Measurements from ENCODE around the gene KCNN3.

The KCNN3 gene

GRCh38 chr1:154769193-154769895 is 100.7 kb downstream of the KCNN3 start:
- peaks cover 0 to 3% (median 3%) of the 10 kb centered on the region in 5 donors for H3K4me1 ChIP-seq (ENCODE audit: control insufficient read depth in 5 of 5, insufficient read depth in 5 of 5, low read length in 5 of 5)
- no peaks in the 10 kb centered on the region for H3K9me3 ChIP-seq (ENCODE audit: control insufficient read depth in 5 of 5, low read length in 5 of 5)
- H3K36me3 ChIP-seq (ENCODE audit: control insufficient read depth in 5 of 5, insufficient read depth in 5 of 5, low read length in 5 of 5) = no peaks in the 10 kb centered on the region
- peaks cover 0 to 9% (median 6%) of the 10 kb centered on the region in 5 donors for H3K27me3 ChIP-seq (ENCODE audit: control insufficient read depth in 5 of 5, insufficient read depth in 4 of 5, low read length in 5 of 5)
- H3K4me3 ChIP-seq (ENCODE audit: low read depth in 1 of 5, low read length in 5 of 5) = no peak overlapping the region
- H3K9ac ChIP-seq (ENCODE audit: low read length in 5 of 5) = no peak overlapping the region
- no peak overlapping the region for H3K27ac ChIP-seq (ENCODE audit: low read depth, low read length)

DNA sequence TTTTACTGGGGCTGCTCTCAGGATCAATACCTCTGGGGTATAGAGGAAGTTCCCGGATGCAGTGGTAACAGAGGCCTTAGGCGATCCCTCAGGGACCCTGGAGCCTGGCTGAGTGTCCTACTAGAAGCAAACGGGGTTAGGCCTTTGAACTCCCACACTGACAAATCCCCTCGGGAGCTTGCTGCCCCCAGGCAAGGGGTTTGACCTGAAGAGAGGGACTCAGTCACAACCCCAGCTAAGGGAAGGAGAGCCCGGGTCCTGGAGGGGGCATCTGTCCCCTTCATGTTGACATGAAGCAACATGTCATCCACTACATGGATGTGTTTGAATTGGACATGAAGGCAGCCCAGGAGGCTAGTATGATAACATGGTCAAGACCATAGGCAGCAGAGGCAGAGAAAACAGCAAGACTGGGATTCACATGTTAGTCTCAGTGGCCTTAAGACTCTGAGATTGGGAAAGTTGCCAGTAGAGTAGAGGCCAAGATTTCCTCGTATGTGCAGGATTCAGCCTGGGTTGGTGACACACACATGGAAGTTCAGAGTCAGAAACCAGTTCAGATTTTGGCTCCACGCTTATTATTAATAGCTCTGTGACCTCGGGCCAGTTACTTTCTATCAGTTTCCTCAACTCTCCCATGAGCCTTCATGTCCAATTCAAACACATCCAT is 101.5 kb downstream of the KCNN3 start:
- H3K27me3 ChIP-seq (ENCODE audit: control insufficient read depth in 5 of 5, insufficient read depth in 4 of 5, low read length in 5 of 5) = peaks cover 1 to 9% (median 3%) of the 10 kb centered on the region in 5 donors
- H3K27ac ChIP-seq (ENCODE audit: low read depth, low read length) = no peak overlapping the region
- peaks cover 0 to 3% (median 3%) of the 10 kb centered on the region in 5 donors for H3K4me1 ChIP-seq (ENCODE audit: control insufficient read depth in 5 of 5, insufficient read depth in 5 of 5, low read length in 5 of 5)
- H3K9me3 ChIP-seq (ENCODE audit: control insufficient read depth in 5 of 5, low read length in 5 of 5) = no peaks in the 10 kb centered on the region
- no peaks in the 10 kb centered on the region for H3K36me3 ChIP-seq (ENCODE audit: control insufficient read depth in 5 of 5, insufficient read depth in 5 of 5, low read length in 5 of 5)
- H3K9ac ChIP-seq (ENCODE audit: low read length in 5 of 5) = no peak overlapping the region
- no peak overlapping the region for H3K4me3 ChIP-seq (ENCODE audit: low read depth in 1 of 5, low read length in 5 of 5)

GRCh38 chr1:154767315-154768240 is 102.5 kb downstream of the KCNN3 start:
- H3K4me1 ChIP-seq (ENCODE audit: control insufficient read depth in 5 of 5, insufficient read depth in 5 of 5, low read length in 5 of 5) = peaks cover 0 to 3% (median 3%) of the 10 kb centered on the region in 5 donors
- H3K4me3 ChIP-seq (ENCODE audit: low read depth in 1 of 5, low read length in 5 of 5) = no peak overlapping the region
- H3K27me3 ChIP-seq (ENCODE audit: control insufficient read depth in 5 of 5, insufficient read depth in 4 of 5, low read length in 5 of 5) = peaks cover 0 to 7% (median 4%) of the 10 kb centered on the region in 5 donors
- H3K36me3 ChIP-seq (ENCODE audit: control insufficient read depth in 5 of 5, insufficient read depth in 5 of 5, low read length in 5 of 5) = no peaks in the 10 kb centered on the region
- no peak overlapping the region for H3K9ac ChIP-seq (ENCODE audit: low read length in 5 of 5)
- H3K27ac ChIP-seq (ENCODE audit: low read depth, low read length) = no peak overlapping the region
- no peaks in the 10 kb centered on the region for H3K9me3 ChIP-seq (ENCODE audit: control insufficient read depth in 5 of 5, low read length in 5 of 5)

DNA sequence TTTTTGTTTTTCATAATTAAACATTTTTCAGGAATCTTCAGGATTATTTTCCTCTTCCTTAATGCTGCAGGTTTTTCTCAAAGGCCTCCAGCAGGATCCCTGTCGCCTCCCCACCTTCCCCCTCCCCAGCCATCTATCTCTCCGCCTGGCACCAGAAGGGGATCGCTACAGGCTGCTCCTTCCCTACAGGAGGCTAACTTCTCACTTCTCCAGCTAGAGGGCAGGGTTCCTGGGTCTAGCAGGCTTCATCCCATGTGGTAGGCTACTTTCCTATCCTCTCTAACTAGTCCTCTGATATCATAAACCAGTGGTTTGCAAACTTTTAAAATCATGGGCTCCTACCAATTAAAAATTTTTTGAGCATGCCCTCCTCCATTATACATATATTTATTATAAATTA is 104.1 kb downstream of the KCNN3 start:
- no peak overlapping the region for H3K9ac ChIP-seq (ENCODE audit: low read length in 5 of 5)

GRCh38 chr1:154764773-154765172 is 105.3 kb downstream of the KCNN3 start:
- Histone ChIP-seq H3K9ac (ENCODE audit: low read length in 5 of 5) (no peak overlapping the region), H3K27ac (ENCODE audit: low read depth, low read length) (no peak overlapping the region), H3K9me3 (ENCODE audit: control insufficient read depth in 5 of 5, low read length in 5 of 5) (no peaks in the 10 kb centered on the region), H3K4me3 (ENCODE audit: low read depth in 1 of 5, low read length in 5 of 5) (no peak overlapping the region), H3K27me3 (ENCODE audit: control insufficient read depth in 5 of 5, insufficient read depth in 4 of 5, low read length in 5 of 5) (peaks cover 0 to 13% (median 3%) of the 10 kb centered on the region in 5 donors), H3K4me1 (ENCODE audit: control insufficient read depth in 5 of 5, insufficient read depth in 5 of 5, low read length in 5 of 5) (peaks cover 0 to 13% (median 12%) of the 10 kb centered on the region in 5 donors), H3K36me3 (ENCODE audit: control insufficient read depth in 5 of 5, insufficient read depth in 5 of 5, low read length in 5 of 5) (no peaks in the 10 kb centered on the region)

More for the DNA sequence above, 104.1 kb downstream of the KCNN3 start:
- Histone ChIP-seq H3K4me1 (ENCODE audit: control insufficient read depth in 5 of 5, insufficient read depth in 5 of 5, low read length in 5 of 5) (peaks cover 0 to 3% (median 3%) of the 10 kb centered on the region in 5 donors), H3K4me3 (ENCODE audit: low read depth in 1 of 5, low read length in 5 of 5) (no peak overlapping the region), H3K36me3 (ENCODE audit: control insufficient read depth in 5 of 5, insufficient read depth in 5 of 5, low read length in 5 of 5) (no peaks in the 10 kb centered on the region), H3K9me3 (ENCODE audit: control insufficient read depth in 5 of 5, low read length in 5 of 5) (no peaks in the 10 kb centered on the region), H3K27ac (ENCODE audit: low read depth, low read length) (no peak overlapping the region), H3K27me3 (ENCODE audit: control insufficient read depth in 5 of 5, insufficient read depth in 4 of 5, low read length in 5 of 5) (peaks cover 0 to 8% (median 0%) of the 10 kb centered on the region in 5 donors)

GRCh38 chr1:154764181-154764580 is 105.9 kb downstream of the KCNN3 start:
- H3K27ac ChIP-seq (ENCODE audit: low read depth, low read length) = no peak overlapping the region
- H3K36me3 ChIP-seq (ENCODE audit: control insufficient read depth in 5 of 5, insufficient read depth in 5 of 5, low read length in 5 of 5) = no peaks in the 10 kb centered on the region
- H3K9ac ChIP-seq (ENCODE audit: low read length in 5 of 5) = no peak overlapping the region
- H3K9me3 ChIP-seq (ENCODE audit: control insufficient read depth in 5 of 5, low read length in 5 of 5) = no peaks in the 10 kb centered on the region
- peaks cover 0 to 17% (median 12%) of the 10 kb centered on the region in 5 donors for H3K4me1 ChIP-seq (ENCODE audit: control insufficient read depth in 5 of 5, insufficient read depth in 5 of 5, low read length in 5 of 5)
- peaks cover 0 to 13% (median 6%) of the 10 kb centered on the region in 5 donors for H3K27me3 ChIP-seq (ENCODE audit: control insufficient read depth in 5 of 5, insufficient read depth in 4 of 5, low read length in 5 of 5)
- H3K4me3 ChIP-seq (ENCODE audit: low read depth in 1 of 5, low read length in 5 of 5) = no peak overlapping the region

DNA sequence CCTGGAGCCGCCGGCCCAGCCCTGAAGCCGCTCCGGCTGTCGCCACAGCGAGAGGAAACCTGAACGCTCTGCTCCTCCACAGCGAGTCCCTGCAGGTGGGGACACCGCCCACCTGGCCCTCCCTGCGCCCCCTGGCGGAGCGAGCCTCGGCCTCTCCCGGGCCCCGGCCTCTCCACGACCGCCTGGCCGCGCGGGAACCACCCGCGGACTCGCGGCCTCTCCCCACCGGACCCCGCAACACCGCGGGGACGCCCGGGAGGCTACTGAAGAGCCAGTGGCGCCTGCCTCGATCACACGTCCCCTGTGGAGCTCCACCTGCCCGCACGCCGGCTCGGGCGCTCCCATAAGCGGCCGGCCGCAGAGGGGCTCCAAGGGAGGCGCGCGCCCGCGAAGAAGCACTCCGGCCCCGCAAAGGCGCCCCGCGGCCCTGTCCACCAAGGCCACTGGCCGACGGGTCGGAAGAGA is 109.6 kb downstream of the KCNN3 start:
- no peaks in the 10 kb centered on the region for H3K36me3 ChIP-seq (ENCODE audit: control insufficient read depth in 5 of 5, insufficient read depth in 5 of 5, low read length in 5 of 5)
- H3K4me1 ChIP-seq (ENCODE audit: control insufficient read depth in 5 of 5, insufficient read depth in 5 of 5, low read length in 5 of 5) = peaks cover 0 to 17% (median 8%) of the 10 kb centered on the region in 5 donors
- no peak overlapping the region for H3K27ac ChIP-seq (ENCODE audit: low read depth, low read length)
- peak overlapping the region in 4 of 5 donors; percentile 14 to 56 (median 30) for H3K4me3 ChIP-seq (ENCODE audit: low read depth in 1 of 5, low read length in 5 of 5)
- H3K9ac ChIP-seq (ENCODE audit: low read length in 5 of 5) = peak overlapping the region in 1 of 5 donors; percentile 41
- no peaks in the 10 kb centered on the region for H3K9me3 ChIP-seq (ENCODE audit: control insufficient read depth in 5 of 5, low read length in 5 of 5)
- H3K27me3 ChIP-seq (ENCODE audit: control insufficient read depth in 5 of 5, insufficient read depth in 4 of 5, low read length in 5 of 5) = peaks cover 0 to 13% (median 7%) of the 10 kb centered on the region in 5 donors

DNA sequence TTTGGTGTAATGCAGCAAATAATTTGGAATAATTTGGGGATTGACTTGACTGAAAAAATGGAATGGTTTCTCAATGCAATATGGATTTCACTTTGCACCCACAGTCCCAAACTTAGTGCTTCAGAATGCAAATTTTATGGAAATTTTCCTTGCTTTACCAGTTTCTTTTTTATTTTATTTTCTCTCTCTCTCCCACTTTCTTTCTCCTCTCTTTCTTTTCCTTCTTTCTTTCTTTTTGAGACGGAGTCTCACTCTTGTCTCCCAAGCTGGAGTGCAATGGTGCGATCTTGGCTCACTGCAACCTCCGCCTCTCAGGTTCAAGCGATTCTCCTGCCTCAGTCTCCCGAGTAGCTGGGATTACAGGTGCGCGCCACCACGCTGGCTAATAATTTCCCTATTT is 110.3 kb downstream of the KCNN3 start:
- H3K4me3 ChIP-seq (ENCODE audit: low read depth in 1 of 5, low read length in 5 of 5) = no peak overlapping the region
- no peak overlapping the region for H3K27ac ChIP-seq (ENCODE audit: low read depth, low read length)
- no peaks in the 10 kb centered on the region for H3K36me3 ChIP-seq (ENCODE audit: control insufficient read depth in 5 of 5, insufficient read depth in 5 of 5, low read length in 5 of 5)
- H3K9ac ChIP-seq (ENCODE audit: low read length in 5 of 5) = no peak overlapping the region
- H3K9me3 ChIP-seq (ENCODE audit: control insufficient read depth in 5 of 5, low read length in 5 of 5) = no peaks in the 10 kb centered on the region
- peaks cover 0 to 17% (median 8%) of the 10 kb centered on the region in 5 donors for H3K4me1 ChIP-seq (ENCODE audit: control insufficient read depth in 5 of 5, insufficient read depth in 5 of 5, low read length in 5 of 5)
- H3K27me3 ChIP-seq (ENCODE audit: control insufficient read depth in 5 of 5, insufficient read depth in 4 of 5, low read length in 5 of 5) = peaks cover 0 to 15% (median 7%) of the 10 kb centered on the region in 5 donors

- H3K27ac ChIP-seq (ENCODE audit: low read depth, low read length) = no peak overlapping the region
Measured at GRCh38 chr1:154759196-154759595, 110.9 kb downstream of the KCNN3 start.

More at GRCh38 chr1:154759196-154759595, 110.9 kb downstream of the KCNN3 start:
- Histone ChIP-seq H3K36me3 (ENCODE audit: control insufficient read depth in 5 of 5, insufficient read depth in 5 of 5, low read length in 5 of 5) (no peaks in the 10 kb centered on the region), H3K4me3 (ENCODE audit: low read depth in 1 of 5, low read length in 5 of 5) (no peak overlapping the region), H3K9me3 (ENCODE audit: control insufficient read depth in 5 of 5, low read length in 5 of 5) (peaks cover 0 to 4% (median 0%) of the 10 kb centered on the region in 5 donors), H3K9ac (ENCODE audit: low read length in 5 of 5) (no peak overlapping the region), H3K27me3 (ENCODE audit: control insufficient read depth in 5 of 5, insufficient read depth in 4 of 5, low read length in 5 of 5) (peaks cover 0 to 17% (median 6%) of the 10 kb centered on the region in 5 donors), H3K4me1 (ENCODE audit: control insufficient read depth in 5 of 5, insufficient read depth in 5 of 5, low read length in 5 of 5) (peaks cover 0 to 17% (median 8%) of the 10 kb centered on the region in 5 donors)

Measured in subcutaneous abdominal adipose tissue (tissue), 5 donors.